Calu3 (cell line): Measurements from ENCODE around the gene NQO1. TPM values are rescaled to one million over a fixed set of nuclear protein-coding genes. Genes with fewer than 3 reads are reported as not detected.
A peak's percentile ranks its signal among the peaks of the same experiment; 100 is the strongest.

Experiments
- BruUV-seq: library from RNA; stranded (reverse); fragments of 400-500 nt; replicated peaks from 2 replicates; lab custom pipeline; 2021; lab: Mats Ljungman, UMichigan
- CTCF ChIA-PET: fragments of 300-600 bp; sonication (Branson Sonifier 250); formaldehyde crosslinking; loops from one replicate; lab custom pipeline; 2022; ENCODE audit warnings: antibody characterized with exemption; lab: Charles Lee
- DNase-seq: peaks from one replicate; pipeline ENCODE4 v3.0.0; 2022
- H3K27ac Mint-ChIP-seq: one replicate; pipeline ENCODE4 v1.8.0; 2022; ENCODE audit warnings: mixed read lengths; ENCODE audit not compliant: unreplicated experiment
- H3K27me3 Mint-ChIP-seq: one replicate; pipeline ENCODE4 v1.8.0; 2022; ENCODE audit warnings: mixed read lengths; ENCODE audit not compliant: unreplicated experiment
- H3K36me3 Mint-ChIP-seq: one replicate; pipeline ENCODE4 v1.8.0; 2022; ENCODE audit warnings: mild to moderate bottlenecking, moderate library complexity, mixed read lengths; ENCODE audit not compliant: insufficient read depth, unreplicated experiment
- H3K4me1 Mint-ChIP-seq: one replicate; pipeline ENCODE4 v1.8.0; 2022; ENCODE audit warnings: mild to moderate bottlenecking, low read depth, mixed read lengths; ENCODE audit not compliant: unreplicated experiment
- H3K4me3 Mint-ChIP-seq: one replicate; pipeline ENCODE4 v1.8.0; 2022; ENCODE audit warnings: mild to moderate bottlenecking, low read depth, moderate library complexity, mixed read lengths; ENCODE audit not compliant: unreplicated experiment
- H3K9me3 Mint-ChIP-seq: one replicate; pipeline ENCODE4 v1.8.0; 2022; ENCODE audit warnings: low read depth, mixed read lengths; ENCODE audit not compliant: unreplicated experiment
- intact Hi-C: fragments of 100-400 bp; cut with micrococcal nuclease; formaldehyde crosslinking; loops from one replicate; pipeline ENCODE4 v1.10.0; 2022; ENCODE audit not compliant: unreplicated experiment
- total RNA-seq: library from RNA; stranded (reverse); gene quantifications from 2 replicates; pipeline ENCODE4 v1.2.3, GENCODE V29; 2022
- TF ChIP-seq, protein P1 (sequence below): fragments of 200-600 bp; IDR thresholded peaks from one replicate; pipeline ENCODE4 v1.8.0; 2022; ENCODE audit warnings: antibody characterized with exemption; ENCODE audit not compliant: unreplicated experiment

The NQO1 gene
- total RNA-seq, 1 experiment from 2014 or later, result 365 TPM

DNA sequence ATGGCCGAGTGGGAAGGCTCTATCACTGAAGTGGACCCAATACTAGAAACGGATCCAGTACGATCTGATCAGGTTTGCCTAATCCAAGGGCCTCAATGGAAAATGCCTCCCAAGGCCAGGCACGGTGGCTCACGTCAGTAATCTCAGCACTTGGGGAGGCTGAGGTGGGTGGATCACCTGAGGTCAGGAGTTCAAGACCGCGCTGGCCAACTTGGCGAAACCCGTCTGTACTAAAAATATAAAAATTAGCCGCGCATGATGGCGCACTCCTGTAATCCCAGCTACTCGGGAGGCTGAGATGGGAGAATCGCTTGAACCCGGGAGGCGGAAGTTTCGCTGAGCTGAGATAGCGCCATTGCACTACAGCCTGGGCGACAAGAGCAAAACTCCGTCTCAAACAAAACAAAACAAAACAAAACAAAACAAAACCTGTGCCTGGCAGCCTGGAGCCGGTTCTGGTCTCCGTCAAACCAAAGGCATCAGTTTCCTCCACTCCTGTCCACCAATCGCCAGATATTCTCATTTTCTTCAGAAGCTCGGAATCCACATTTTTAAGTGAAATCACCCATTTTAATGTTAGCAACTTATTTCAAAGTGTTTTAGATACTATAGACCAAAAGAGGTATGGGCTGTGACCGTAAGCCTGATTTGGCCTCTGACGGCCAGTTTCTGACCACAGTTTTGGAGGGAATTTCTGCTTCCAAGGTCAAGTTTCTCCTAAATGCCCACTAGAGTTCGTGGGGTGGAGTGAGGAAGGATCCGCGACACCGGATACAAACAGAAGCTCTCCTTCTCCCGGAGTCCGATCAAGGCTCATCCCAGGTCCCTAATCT, 664 bp downstream of the NQO1 start:
- H3K9me3 Mint-ChIP-seq, result no peaks in the 10 kb centered on the region
- H3K4me3 Mint-ChIP-seq, result peak overlapping the region; percentile 81
- TF ChIP-seq, protein P1, sequence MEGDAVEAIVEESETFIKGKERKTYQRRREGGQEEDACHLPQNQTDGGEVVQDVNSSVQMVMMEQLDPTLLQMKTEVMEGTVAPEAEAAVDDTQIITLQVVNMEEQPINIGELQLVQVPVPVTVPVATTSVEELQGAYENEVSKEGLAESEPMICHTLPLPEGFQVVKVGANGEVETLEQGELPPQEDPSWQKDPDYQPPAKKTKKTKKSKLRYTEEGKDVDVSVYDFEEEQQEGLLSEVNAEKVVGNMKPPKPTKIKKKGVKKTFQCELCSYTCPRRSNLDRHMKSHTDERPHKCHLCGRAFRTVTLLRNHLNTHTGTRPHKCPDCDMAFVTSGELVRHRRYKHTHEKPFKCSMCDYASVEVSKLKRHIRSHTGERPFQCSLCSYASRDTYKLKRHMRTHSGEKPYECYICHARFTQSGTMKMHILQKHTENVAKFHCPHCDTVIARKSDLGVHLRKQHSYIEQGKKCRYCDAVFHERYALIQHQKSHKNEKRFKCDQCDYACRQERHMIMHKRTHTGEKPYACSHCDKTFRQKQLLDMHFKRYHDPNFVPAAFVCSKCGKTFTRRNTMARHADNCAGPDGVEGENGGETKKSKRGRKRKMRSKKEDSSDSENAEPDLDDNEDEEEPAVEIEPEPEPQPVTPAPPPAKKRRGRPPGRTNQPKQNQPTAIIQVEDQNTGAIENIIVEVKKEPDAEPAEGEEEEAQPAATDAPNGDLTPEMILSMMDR, result no peak
- CTCF ChIA-PET, result interaction anchor here (0.5 to 1.7 kb wide), 8 partner anchors 14 to 330 kb away, joined by 3 to 12 read pairs (median 4); partner anchors contain the start of gene NOB1
- peaks cover 46% of the 10 kb centered on the region for H3K4me1 Mint-ChIP-seq
- peak; percentile 37 for DNase-seq
- peaks cover 86% of the 10 kb centered on the region for H3K36me3 Mint-ChIP-seq
- BruUV-seq, result TSS peak; percentile 74
- no peaks in the 10 kb centered on the region for H3K27me3 Mint-ChIP-seq
- peak overlapping the region; percentile 99 for H3K27ac Mint-ChIP-seq
- intact Hi-C loops, result loop anchor here (1.0 to 2.0 kb wide), 2 partner anchors 15 to 29 kb away; partner anchors contain the start of gene NOB1

DNA sequence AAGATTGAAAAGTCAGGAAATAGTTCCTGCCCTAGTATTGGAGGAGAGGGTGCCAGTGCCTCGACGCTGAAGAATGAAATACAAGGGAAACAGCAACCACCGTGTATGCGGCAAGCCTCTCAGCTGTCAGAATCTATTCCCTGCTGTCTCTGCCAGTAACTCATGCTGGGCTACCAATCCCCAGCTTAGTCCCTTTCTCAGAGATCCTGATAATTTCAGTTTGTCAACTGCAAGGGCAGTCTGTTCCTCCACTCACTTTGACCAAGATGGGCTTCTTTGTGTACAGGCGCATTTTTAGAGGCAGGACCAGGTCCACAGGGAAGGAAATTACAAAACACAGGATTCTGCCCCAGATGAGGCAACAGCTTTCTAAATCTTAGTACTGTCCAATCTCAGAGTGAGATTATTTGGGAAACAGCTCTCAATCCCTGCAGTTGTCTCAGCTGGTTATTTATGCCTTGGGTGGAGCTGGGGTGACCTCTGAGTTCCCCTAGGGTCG, 1.3 kb downstream of the NQO1 start:
- CTCF ChIA-PET, result interaction anchor here (0.6 to 1.7 kb wide), 3 partner anchors 9 to 29 kb away, joined by 3 to 11 read pairs (median 4); partner anchors contain the start of gene NOB1
- BruUV-seq, result no TSS peak
- intact Hi-C loops, result no loop called here
- peaks cover 43% of the 10 kb centered on the region for H3K4me1 Mint-ChIP-seq
- peak overlapping the region; percentile 81 for H3K4me3 Mint-ChIP-seq
- H3K27ac Mint-ChIP-seq, result peak overlapping the region; percentile 99
- DNase-seq, result no peak
- no peaks in the 10 kb centered on the region for H3K9me3 Mint-ChIP-seq
- no peaks in the 10 kb centered on the region for H3K27me3 Mint-ChIP-seq
- peaks cover 87% of the 10 kb centered on the region for H3K36me3 Mint-ChIP-seq
- TF ChIP-seq, protein P1, result no peak

DNA sequence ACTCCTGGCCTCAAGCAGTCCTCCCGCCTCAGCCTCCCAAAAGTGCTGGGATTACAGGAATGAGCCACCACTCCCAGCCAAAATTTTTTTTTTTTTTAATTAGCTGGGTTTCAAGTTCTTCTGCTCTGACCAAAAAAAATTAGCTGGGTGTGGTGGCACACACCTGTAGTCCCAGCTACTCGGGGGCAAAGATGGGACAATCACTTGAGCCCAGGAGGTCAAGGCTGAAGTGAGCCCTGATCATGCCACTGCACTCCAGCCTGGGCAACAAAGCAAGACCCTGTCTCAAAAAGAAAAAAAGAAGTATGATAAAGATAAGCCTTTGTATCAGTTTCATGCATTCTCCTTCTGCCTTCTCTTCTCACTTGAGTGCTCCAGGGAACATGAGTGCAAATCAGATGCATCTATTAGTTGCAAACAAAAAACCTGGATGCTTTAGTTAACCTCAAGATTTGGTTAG, 1.9 kb downstream of the NQO1 start:
- no peaks in the 10 kb centered on the region for H3K27me3 Mint-ChIP-seq
- DNase-seq, result no peak
- no peaks in the 10 kb centered on the region for H3K9me3 Mint-ChIP-seq
- CTCF ChIA-PET, result interaction anchor here (0.6 to 1.7 kb wide), 5 partner anchors 10 to 30 kb away, joined by 3 to 11 read pairs (median 4); partner anchors contain the start of gene NOB1
- TF ChIP-seq, protein P1, result no peak
- peaks cover 83% of the 10 kb centered on the region for H3K36me3 Mint-ChIP-seq
- H3K27ac Mint-ChIP-seq, result peak overlapping the region; percentile 99
- no TSS peak for BruUV-seq
- intact Hi-C loops, result no loop called here
- H3K4me1 Mint-ChIP-seq, result peaks cover 37% of the 10 kb centered on the region
- peak overlapping the region; percentile 81 for H3K4me3 Mint-ChIP-seq

DNA sequence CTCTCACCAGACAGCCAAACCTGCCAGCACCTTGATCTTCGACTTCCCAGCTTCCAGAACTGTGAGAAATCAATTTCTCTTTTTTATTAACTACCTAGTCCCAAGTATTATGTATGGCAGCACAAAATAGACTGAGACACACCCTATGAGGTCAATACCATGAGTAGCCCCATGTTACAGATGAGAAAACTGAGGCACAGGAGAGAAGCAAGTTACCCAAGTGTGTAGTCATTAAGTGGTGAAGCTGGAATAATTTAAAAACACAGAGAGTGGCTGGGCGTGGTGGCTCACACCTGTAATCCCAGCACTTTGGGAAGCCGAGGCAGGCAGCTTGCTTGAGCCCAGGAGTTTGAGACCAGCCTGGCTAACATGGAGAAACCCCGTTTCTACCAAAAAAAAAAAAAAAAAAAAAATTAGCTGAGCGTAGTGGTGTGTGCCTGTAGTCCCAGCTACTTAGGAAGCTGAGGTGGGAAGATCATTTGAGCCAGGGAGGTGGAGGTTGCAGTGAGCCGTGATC, 4.9 kb downstream of the NQO1 start:
- no peak for DNase-seq

More for the DNA sequence above, 4.9 kb downstream of the NQO1 start:
- intact Hi-C loops, result no loop called here
- H3K9me3 Mint-ChIP-seq, result no peaks in the 10 kb centered on the region
- peak overlapping the region; percentile 19 for H3K4me3 Mint-ChIP-seq
- TF ChIP-seq, protein P1, result no peak
- peaks cover 90% of the 10 kb centered on the region for H3K36me3 Mint-ChIP-seq
- H3K27ac Mint-ChIP-seq, result peak overlapping the region; percentile 34
- CTCF ChIA-PET, result interaction anchor here (0.6 kb wide), 1 partner anchor 37 kb away, joined by 4 read pairs; no protein-coding TSS in a partner anchor
- H3K27me3 Mint-ChIP-seq, result no peaks in the 10 kb centered on the region
- H3K4me1 Mint-ChIP-seq, result peaks cover 24% of the 10 kb centered on the region
- BruUV-seq, result no TSS peak
